Tibial artery (tissue), 4 donors: ENCODE results near the gene TBATA.

ENCODE experiments used
- DNase-seq, 2 donors: peaks; one replicate each; pipeline ENCODE4 v3.0.0-alpha.2; 2019
- H3K27ac ChIP-seq, 2 donors: fragments of 200-600 bp; sonication (generic) in 1 of 2; 1 replicate in 1 of 2; 2 replicates in 1 of 2; pipeline ENCODE4 v1.5.1; 2018 to 2019; ENCODE audit warnings: mild to moderate bottlenecking in 1 of 2
- H3K27me3 ChIP-seq, 2 donors: fragments of 200-600 bp; sonication (generic) in 1 of 2; one replicate each; pipeline versions ENCODE4 v1.5.1 to v1.6.0; 2016 to 2019
- H3K36me3 ChIP-seq, 3 donors: fragments of 200-600 bp; sonication (generic) in 2 of 3; one replicate each; pipeline ENCODE4 v1.5.1; 2016 to 2019; ENCODE audit warnings: mild to moderate bottlenecking in 2 of 3
- H3K4me1 ChIP-seq, 4 donors: fragments of 200-600 bp; sonication (generic) in 2 of 4; 1 replicate in 3 of 4; 2 replicates in 1 of 4; pipeline ENCODE4 v1.5.1; 2016 to 2019
- H3K4me3 ChIP-seq, 2 donors: fragments of 200-600 bp; sonication (generic) in 1 of 2; 1 replicate in 1 of 2; 2 replicates in 1 of 2; pipeline ENCODE4 v1.5.1; 2018 to 2019; ENCODE audit warnings: mild to moderate bottlenecking in 2 of 2
- H3K9me3 ChIP-seq, 3 donors: fragments of 200-600 bp; sonication (generic) in 1 of 3; one replicate each; pipeline ENCODE4 v1.5.1; 2016 to 2019
- CTCF ChIP-seq, 2 experiments: fragments of 200-600 bp in 1 of 2; fragments of 450-650 bp in 1 of 2; IDR thresholded peaks; one replicate each; pipeline ENCODE4 v1.5.1; 2017 to 2019; ENCODE audit warnings: antibody characterized with exemption in 2 of 2, mild to moderate bottlenecking in 1 of 2, moderate library complexity in 1 of 2
- intact Hi-C: fragments of 100-400 bp; cut with DNase I; formaldehyde crosslinking; loops from one replicate; pipeline ENCODE4 v1.15.0; 2023; ENCODE audit warnings: low total_unique reads

Gene TBATA

GRCh38 chr10:70832221-70832620, 47.0 kb upstream of the TBATA start:
- Histone ChIP-seq H3K36me3 (no peaks in the 10 kb centered on the region), H3K27ac (no peak overlapping the region), H3K4me1 (peaks cover 0 to 45% (median 8%) of the 10 kb centered on the region in 4 donors), H3K27me3 (no peaks in the 10 kb centered on the region), H3K9me3 (no peaks in the 10 kb centered on the region), H3K4me3 (no peak overlapping the region)
- DNase-seq = no peak
- no peak for TF ChIP-seq CTCF (IDR thresholded peaks at IDR 0.05)
- intact Hi-C loops = no loop called here

DNA sequence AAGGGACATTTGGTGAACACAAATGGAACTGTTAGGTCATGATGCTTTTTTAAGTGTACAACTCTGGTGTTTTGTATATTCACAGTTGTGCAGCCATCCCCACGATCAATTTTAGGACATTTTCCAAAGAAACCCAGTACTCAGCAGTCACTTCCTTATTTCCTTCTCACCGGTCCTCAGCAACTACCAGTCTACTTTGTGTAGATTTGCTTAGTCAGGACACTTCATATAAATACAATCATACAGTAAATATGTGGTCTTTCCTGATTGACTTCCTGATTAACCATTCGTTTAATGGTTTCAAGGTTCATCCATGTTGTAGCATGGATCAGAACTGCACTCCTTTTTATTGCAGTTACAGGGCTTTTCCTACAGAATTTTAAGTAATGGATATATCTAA, 45.0 kb upstream of the TBATA start:
- intact Hi-C loops = no loop called here
- no peak for TF ChIP-seq CTCF (IDR thresholded peaks at IDR 0.05)
- H3K9me3 ChIP-seq = no peaks in the 10 kb centered on the region
- DNase-seq = no peak
- H3K36me3 ChIP-seq = peaks cover 0 to 11% (median 6%) of the 10 kb centered on the region in 3 donors
- no peaks in the 10 kb centered on the region for H3K27me3 ChIP-seq
- H3K27ac ChIP-seq = no peak overlapping the region
- peaks cover 0 to 30% (median 1%) of the 10 kb centered on the region in 4 donors for H3K4me1 ChIP-seq
- no peak overlapping the region for H3K4me3 ChIP-seq

DNA sequence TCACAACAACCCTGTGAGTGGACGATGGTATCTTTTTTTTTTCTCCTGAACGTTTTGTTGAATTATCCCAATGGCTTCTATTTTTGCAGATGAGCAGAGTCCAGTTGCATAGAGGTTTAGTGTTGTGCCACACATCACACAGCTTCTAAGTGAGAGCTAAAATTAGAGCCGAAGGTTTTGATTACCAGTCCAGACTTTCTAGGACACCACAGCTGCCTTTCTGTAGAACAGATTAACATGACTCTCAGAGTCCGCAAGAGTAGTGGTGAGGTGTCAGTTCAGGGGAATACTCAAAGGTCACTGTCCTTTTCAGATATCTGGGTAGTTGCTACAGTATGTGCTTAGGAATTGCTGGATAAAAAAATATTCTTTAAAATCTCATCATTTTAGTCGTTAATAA, 44.4 kb upstream of the TBATA start:
- Histone ChIP-seq H3K27ac (no peak overlapping the region), H3K9me3 (no peaks in the 10 kb centered on the region), H3K4me3 (no peak overlapping the region), H3K4me1 (peaks cover 0 to 24% (median 0%) of the 10 kb centered on the region in 4 donors), H3K36me3 (peaks cover 0 to 14% (median 9%) of the 10 kb centered on the region in 3 donors), H3K27me3 (no peaks in the 10 kb centered on the region)
- no peak for DNase-seq
- no peak for TF ChIP-seq CTCF (IDR thresholded peaks at IDR 0.05)
- intact Hi-C loops = no loop called here

DNA sequence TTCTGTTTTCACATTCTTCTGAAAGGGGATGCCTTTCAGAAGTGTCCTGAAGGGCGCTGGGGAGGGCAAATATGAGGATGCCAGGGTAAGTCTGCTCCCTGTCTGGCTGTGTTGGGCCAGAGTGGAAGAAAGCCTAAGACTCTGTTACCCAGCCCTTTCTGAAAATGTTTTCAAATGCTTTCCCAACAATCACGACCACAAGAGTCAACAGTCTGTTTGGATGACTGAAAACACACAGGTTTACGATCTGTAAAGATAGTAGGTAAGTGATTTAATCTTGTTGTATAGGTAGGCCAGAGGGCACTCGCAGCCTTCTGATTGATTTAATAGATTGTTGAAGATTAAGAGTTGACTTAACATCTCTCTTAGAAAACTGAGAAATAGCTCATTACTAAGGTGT, 43.7 kb upstream of the TBATA start:
- H3K4me1 ChIP-seq = peaks cover 0 to 18% (median 0%) of the 10 kb centered on the region in 4 donors
- intact Hi-C loops = no loop called here
- no peaks in the 10 kb centered on the region for H3K9me3 ChIP-seq
- peaks cover 0 to 14% (median 9%) of the 10 kb centered on the region in 3 donors for H3K36me3 ChIP-seq
- no peak for TF ChIP-seq CTCF (IDR thresholded peaks at IDR 0.05)
- H3K27ac ChIP-seq = no peak overlapping the region
- no peak for DNase-seq
- H3K27me3 ChIP-seq = no peaks in the 10 kb centered on the region
- H3K4me3 ChIP-seq = no peak overlapping the region

DNA sequence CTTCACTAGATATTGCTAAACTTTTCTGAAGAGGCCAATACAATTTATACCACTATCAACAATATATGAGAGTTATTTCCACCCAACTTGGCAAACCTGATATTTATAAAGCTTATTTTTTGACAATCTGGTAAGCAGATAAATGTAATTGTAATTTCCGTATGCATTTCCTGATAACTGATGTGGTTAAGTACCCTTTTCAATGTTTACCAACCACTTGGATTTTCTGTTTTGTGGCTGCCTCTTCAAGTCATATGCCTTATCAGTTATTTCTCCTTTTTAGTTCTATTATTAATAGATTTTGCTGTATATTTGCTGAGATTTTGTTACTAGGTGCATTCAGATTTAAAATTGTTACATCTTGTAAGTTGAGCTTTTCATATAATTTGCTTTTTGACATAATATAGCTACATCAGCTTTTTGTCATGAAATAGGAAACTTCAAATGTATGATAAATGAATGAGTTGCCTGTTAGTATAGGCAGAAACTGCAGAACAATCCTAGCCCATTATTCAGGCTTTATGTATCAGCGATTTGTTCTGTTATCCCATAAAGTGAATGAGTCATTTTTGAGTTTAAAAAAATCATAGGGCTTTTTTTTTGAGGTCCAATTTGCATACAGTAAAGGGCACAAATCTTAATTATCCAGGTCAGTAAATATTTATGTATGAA, 42.0 kb upstream of the TBATA start:
- intact Hi-C loops = no loop called here
- no peak for TF ChIP-seq CTCF (IDR thresholded peaks at IDR 0.05)

More for the DNA sequence above, 42.0 kb upstream of the TBATA start:
- H3K4me1 ChIP-seq = peaks cover 0 to 4% (median 0%) of the 10 kb centered on the region in 4 donors
- H3K9me3 ChIP-seq = no peaks in the 10 kb centered on the region
- no peaks in the 10 kb centered on the region for H3K27me3 ChIP-seq
- H3K36me3 ChIP-seq = peaks cover 0 to 14% (median 9%) of the 10 kb centered on the region in 3 donors
- no peak overlapping the region for H3K27ac ChIP-seq
- no peak overlapping the region for H3K4me3 ChIP-seq
- DNase-seq = no peak
